DOHH2 (cell line): ENCODE measurements around the gene NCOA4.

Experiments
- H3F3A ChIP-seq: fragments of 200-600 bp; sonication (generic), shearing (Covaris generic); 2 replicates; pipeline ENCODE4 v1.6.0; 2016; ENCODE audit warnings: antibody characterized with exemption, mild to moderate bottlenecking; ENCODE audit not compliant: control insufficient read depth, insufficient read depth
- H3K27ac ChIP-seq: fragments of 200-600 bp; sonication (generic); 2 replicates; pipeline ENCODE4 v1.5.1; 2014; ENCODE audit warnings: low read depth, mild to moderate bottlenecking, low read length, moderate library complexity
- H3K27me3 ChIP-seq: fragments of 200-600 bp; sonication (generic); 2 replicates; pipeline ENCODE4 v1.6.1; 2014; ENCODE audit warnings: mild to moderate bottlenecking, low read length, mixed read lengths; ENCODE audit not compliant: control insufficient read depth
- H3K36me3 ChIP-seq: fragments of 200-600 bp; sonication (generic); 2 replicates; pipeline ENCODE4 v1.6.1; 2014; ENCODE audit warnings: mild to moderate bottlenecking, low read length, moderate library complexity, mixed read lengths; ENCODE audit not compliant: control insufficient read depth
- H3K4me1 ChIP-seq: fragments of 200-600 bp; sonication (generic); 2 replicates; pipeline ENCODE4 v1.6.1; 2014; ENCODE audit warnings: mild to moderate bottlenecking, low read length, mixed read lengths; ENCODE audit not compliant: control insufficient read depth
- H3K4me2 ChIP-seq: fragments of 200-600 bp; sonication (generic); 2 replicates; pipeline ENCODE4 v1.6.0; 2014; ENCODE audit warnings: mild to moderate bottlenecking, low read length, moderate library complexity
- H3K4me3 ChIP-seq: fragments of 200-600 bp; sonication (generic); 2 replicates; pipeline ENCODE4 v1.5.1; 2014; ENCODE audit warnings: mild to moderate bottlenecking, low read length, mixed read lengths
- H3K79me2 ChIP-seq: fragments of 200-600 bp; sonication (generic); 2 replicates; pipeline ENCODE4 v1.6.1; 2014; ENCODE audit warnings: mild to moderate bottlenecking, low read length, mixed read lengths; ENCODE audit not compliant: control insufficient read depth
- H3K9me2 ChIP-seq: fragments of 200-600 bp; sonication (generic); replicated peaks from 2 replicates; pipeline ENCODE4 v1.6.1; 2014; ENCODE audit warnings: mild to moderate bottlenecking, low read length, mixed read lengths; ENCODE audit not compliant: control insufficient read depth
- H3K9me3 ChIP-seq: fragments of 200-600 bp; sonication (generic); 2 replicates; pipeline ENCODE4 v1.6.1; 2014; ENCODE audit warnings: antibody characterized with exemption, low read length, mixed read lengths; ENCODE audit not compliant: control insufficient read depth, insufficient read depth
- H4K20me1 ChIP-seq: fragments of 200-600 bp; sonication (generic); 2 replicates; pipeline ENCODE4 v1.6.0; 2014; ENCODE audit warnings: low read depth, mild to moderate bottlenecking, antibody characterized with exemption, low read length, moderate library complexity; ENCODE audit not compliant: control insufficient read depth, insufficient read depth
- CTCF ChIP-seq: fragments of 200-600 bp; sonication (generic); IDR thresholded peaks from one replicate; pipeline ENCODE4 v1.5.1; 2014; ENCODE audit warnings: antibody characterized with exemption, mild to moderate bottlenecking, low read depth, low read length; ENCODE audit not compliant: poor library complexity, severe bottlenecking
- EZH2phosphoT487 ChIP-seq: fragments of 200-600 bp; sonication (generic); IDR thresholded peaks from 2 replicates; pipeline ENCODE4 v1.6.1; 2017; ENCODE audit warnings: borderline replicate concordance, mild to moderate bottlenecking, antibody characterized with exemption, low read length, moderate library complexity, mixed read lengths

Gene NCOA4

GRCh38 chr10:46016190-46016589 is 14.2 kb downstream of the NCOA4 start:
- peaks cover 2% of the 10 kb centered on the region; the same call in 1 of the 2 replicates for H3F3A ChIP-seq

GRCh38 chr10:46014683-46015405 is 15.6 kb downstream of the NCOA4 start:
- Histone ChIP-seq H3K79me2 (peaks cover 60% of the 10 kb centered on the region), H4K20me1 (peaks cover 26% of the 10 kb centered on the region), H3K27me3 (no peaks in the 10 kb centered on the region), H3F3A (peaks cover 2% of the 10 kb centered on the region; the same call in 1 of the 2 replicates), H3K9me2 (no peaks in the 10 kb centered on the region), H3K27ac (no peak overlapping the region), H3K4me2 (no peak overlapping the region), H3K9me3 (no peaks in the 10 kb centered on the region), H3K36me3 (peaks cover 91% of the 10 kb centered on the region), H3K4me3 (no peak overlapping the region), H3K4me1 (peaks cover 13% of the 10 kb centered on the region)
- no peak for TF ChIP-seq CTCF
- no peak for TF ChIP-seq EZH2phosphoT487

More at GRCh38 chr10:46016190-46016589, 14.2 kb downstream of the NCOA4 start:
- Histone ChIP-seq H3K79me2 (peaks cover 74% of the 10 kb centered on the region), H3K27me3 (no peaks in the 10 kb centered on the region), H3K27ac (no peak overlapping the region), H3K36me3 (peaks cover 78% of the 10 kb centered on the region), H3K9me2 (no peaks in the 10 kb centered on the region), H3K4me2 (no peak overlapping the region), H3K4me1 (peaks cover 26% of the 10 kb centered on the region), H3K4me3 (no peak overlapping the region), H3K9me3 (no peaks in the 10 kb centered on the region), H4K20me1 (peaks cover 32% of the 10 kb centered on the region)
- TF ChIP-seq CTCF: no peak
- no peak for TF ChIP-seq EZH2phosphoT487

GRCh38 chr10:46014206-46014605 is 16.2 kb downstream of the NCOA4 start:
- H3K4me3 ChIP-seq: no peak overlapping the region
- H3K4me1 ChIP-seq: peaks cover 6% of the 10 kb centered on the region
- TF ChIP-seq CTCF (no peak), EZH2phosphoT487 (no peak)
- no peak overlapping the region for H3K4me2 ChIP-seq
- H4K20me1 ChIP-seq: peaks cover 20% of the 10 kb centered on the region
- peaks cover 54% of the 10 kb centered on the region for H3K79me2 ChIP-seq
- H3K36me3 ChIP-seq: peaks cover 91% of the 10 kb centered on the region
- no peak overlapping the region for H3K27ac ChIP-seq
- H3K27me3 ChIP-seq: no peaks in the 10 kb centered on the region
- H3F3A ChIP-seq: peaks cover 2% of the 10 kb centered on the region; the same call in 1 of the 2 replicates
- H3K9me3 ChIP-seq: no peaks in the 10 kb centered on the region
- H3K9me2 ChIP-seq: no peaks in the 10 kb centered on the region
